Panc1 (cell line): Measurements from ENCODE around the gene SMAGP. TPM values are rescaled to one million over a fixed set of nuclear protein-coding genes. Genes with fewer than 3 reads are reported as not detected.

Source experiments
- ATAC-seq: fragments of 200-7000 bp; cut with Tn5 transposase; 2 replicates; pipeline ENCODE4 v1.9.1; 2020; ENCODE audit warnings: mild to moderate bottlenecking, moderate library complexity
- BruUV-seq: library from RNA; stranded (reverse); fragments of 400-500 nt; replicated peaks from 2 replicates; lab custom pipeline; 2021; lab: Mats Ljungman, UMichigan
- CTCF ChIA-PET: fragments of 300-600 bp; sonication (Branson Sonifier 250); formaldehyde crosslinking; loops from one replicate; lab custom pipeline; 2022; ENCODE audit warnings: antibody characterized with exemption; lab: Charles Lee
- POLR2A ChIA-PET: fragments of 300-600 bp; sonication (Branson Sonifier 250); formaldehyde crosslinking; loops from one replicate; lab custom pipeline; 2022; ENCODE audit warnings: antibody characterized with exemption; lab: Charles Lee
- DNase-seq: peaks from one replicate; pipeline ENCODE4 v3.0.0-alpha.2; 2010; ENCODE audit warnings: low read depth, low spot score
- H3K27ac ChIP-seq: 2 replicates; pipeline ENCODE4 v1.5.1; 2011; ENCODE audit warnings: mild to moderate bottlenecking, low read length, inconsistent platforms
- H3K27me3 ChIP-seq: fragments of 200-500 bp; sonication (Bioruptor generic); 2 replicates; pipeline ENCODE4 v1.6.0; 2014; ENCODE audit warnings: low read length, inconsistent platforms; ENCODE audit not compliant: control insufficient read depth, insufficient read depth
- H3K36me3 ChIP-seq: fragments of 200-500 bp; sonication (Bioruptor generic); 2 replicates; pipeline ENCODE4 v1.5.1; 2014; ENCODE audit warnings: inconsistent platforms, mild to moderate bottlenecking, low read length, moderate library complexity; ENCODE audit not compliant: control insufficient read depth, insufficient read depth
- H3K4me1 ChIP-seq: 2 replicates; pipeline ENCODE4 v1.5.1; 2011; ENCODE audit warnings: inconsistent platforms, mild to moderate bottlenecking, low read length, moderate library complexity; ENCODE audit not compliant: control insufficient read depth, insufficient read depth
- H3K4me3 ChIP-seq, 2 experiments: 2 replicates each; pipeline ENCODE4 v1.5.1; 2011 to 2012; ENCODE audit warnings: low read depth in 2 of 2, low read length in 2 of 2, mild to moderate bottlenecking in 2 of 2, inconsistent platforms in 1 of 2, moderate library complexity in 1 of 2
- H3K9me3 ChIP-seq: fragments of 200-500 bp; sonication (Bioruptor generic); 2 replicates; pipeline ENCODE4 v1.5.1; 2014; ENCODE audit warnings: low read depth, mild to moderate bottlenecking, inconsistent platforms, low read length, moderate library complexity; ENCODE audit not compliant: control insufficient read depth, insufficient read depth
- CTCF ChIP-seq: fragments of 450-650 bp; IDR thresholded peaks from 2 replicates; pipeline ENCODE4 v1.5.1; 2017; ENCODE audit warnings: mild to moderate bottlenecking
- POLR2AphosphoS5 ChIP-seq: IDR thresholded peaks from 2 replicates; pipeline ENCODE4 v1.6.1; 2012; ENCODE audit warnings: mild to moderate bottlenecking, low read depth, low read length, moderate library complexity
- REST ChIP-seq, 2 experiments: IDR thresholded peaks; 2 replicates each; pipeline ENCODE4 v1.6.1; 2011 to 2012; ENCODE audit warnings: low read depth in 2 of 2, control low read depth in 1 of 2, low read length in 1 of 2, mild to moderate bottlenecking in 1 of 2, moderate library complexity in 1 of 2; ENCODE audit not compliant: insufficient read depth in 1 of 2
- SIN3A ChIP-seq: IDR thresholded peaks from 2 replicates; pipeline ENCODE4 v1.6.1; 2012; ENCODE audit warnings: low read depth, mild to moderate bottlenecking, low read length, moderate library complexity, borderline replicate concordance; ENCODE audit not compliant: insufficient read depth
- TCF7L2 ChIP-seq: IDR thresholded peaks from 2 replicates; pipeline ENCODE4 v1.6.1; 2011; ENCODE audit warnings: mild to moderate bottlenecking, low read depth, low read length, inconsistent platforms
- in situ Hi-C: cut with HindIII; loops from 2 replicates; pipeline ENCODE4 v1.10.0; 2016; ENCODE audit warnings: low sequenced_read_pairs, low pct_unique_long_range_greater_than_20kb
- intact Hi-C: fragments of 100-400 bp; cut with micrococcal nuclease; formaldehyde crosslinking; loops from one replicate; pipeline ENCODE4 v1.10.0; 2022; ENCODE audit not compliant: unreplicated experiment
- total RNA-seq: library from RNA; stranded (reverse); gene quantifications from one replicate; pipeline ENCODE4 v1.2.1, GENCODE V29; 2021; ENCODE audit not compliant: unreplicated experiment

The SMAGP gene
- total RNA-seq, 1 experiment from 2014 or later, result 2.4 TPM

- DNase-seq (no peak), ATAC-seq (peak; percentile 91)
- Histone ChIP-seq H3K27me3 (peaks cover 4% of the 10 kb centered on the region; the same call in 1 of the 2 replicates), H3K27ac (no peak overlapping the region), H3K4me3 (peak overlapping the region; percentile 54 to 69), H3K9me3 (no peaks in the 10 kb centered on the region), H3K36me3 (no peaks in the 10 kb centered on the region; the same call in 1 of the 2 replicates), H3K4me1 (peaks cover 6% of the 10 kb centered on the region; the same call in 1 of the 2 replicates)
- POLR2A ChIA-PET, result no interaction called here
- CTCF ChIA-PET, result interaction anchor here (0.6 to 2.3 kb wide), 2 partner anchors 72 to 92 kb away, joined by 3 to 11 read pairs; no protein-coding TSS in a partner anchor
- no TSS peak for BruUV-seq
- in situ Hi-C loops (no loop called here), intact Hi-C loops (loop anchor here (5.0 kb wide), 1 partner anchor 73 kb away; no protein-coding TSS in a partner anchor)
- TF ChIP-seq CTCF (peak; percentile 72), SIN3A (no peak)
These were observed 795 bp downstream of the SMAGP start for GRCh38 chr12:51269174-51270066.

GRCh38 chr12:51265024-51265423 lies 5.2 kb downstream of the SMAGP start:
- intact Hi-C loops (loop anchor here (5.0 kb wide), 1 partner anchor 77 kb away; no protein-coding TSS in a partner anchor), in situ Hi-C loops (no loop called here)
- ChIA-PET CTCF (no interaction called here), POLR2A (no interaction called here)
- no peak for TF ChIP-seq SIN3A
- TF ChIP-seq TCF7L2, result no peak
- TF ChIP-seq CTCF, result no peak
- no peak for TF ChIP-seq POLR2AphosphoS5
- TF ChIP-seq REST (IDR thresholded peaks at IDR 0.05; ENCODE audit: insufficient read depth in 1 of 2, low read depth in 2 of 2, low read length in 1 of 2), result no peak
- Histone ChIP-seq H3K27ac (no peak overlapping the region), H3K27me3 (no peaks in the 10 kb centered on the region), H3K36me3 (no peaks in the 10 kb centered on the region), H3K4me1 (no peaks in the 10 kb centered on the region), H3K4me3 (no peak overlapping the region), H3K9me3 (no peaks in the 10 kb centered on the region)
- BruUV-seq, result no TSS peak
- DNase-seq (no peak), ATAC-seq (no peak)
